ENCODE results near the gene KLHDC7B. TPM values are rescaled to one million over a fixed set of nuclear protein-coding genes. Genes with fewer than 3 reads are reported as not detected.

The KLHDC7B gene
- polyA plus RNA-seq, result 0.08 TPM in 1 of 2 replicates, not detected in the other

DNA sequence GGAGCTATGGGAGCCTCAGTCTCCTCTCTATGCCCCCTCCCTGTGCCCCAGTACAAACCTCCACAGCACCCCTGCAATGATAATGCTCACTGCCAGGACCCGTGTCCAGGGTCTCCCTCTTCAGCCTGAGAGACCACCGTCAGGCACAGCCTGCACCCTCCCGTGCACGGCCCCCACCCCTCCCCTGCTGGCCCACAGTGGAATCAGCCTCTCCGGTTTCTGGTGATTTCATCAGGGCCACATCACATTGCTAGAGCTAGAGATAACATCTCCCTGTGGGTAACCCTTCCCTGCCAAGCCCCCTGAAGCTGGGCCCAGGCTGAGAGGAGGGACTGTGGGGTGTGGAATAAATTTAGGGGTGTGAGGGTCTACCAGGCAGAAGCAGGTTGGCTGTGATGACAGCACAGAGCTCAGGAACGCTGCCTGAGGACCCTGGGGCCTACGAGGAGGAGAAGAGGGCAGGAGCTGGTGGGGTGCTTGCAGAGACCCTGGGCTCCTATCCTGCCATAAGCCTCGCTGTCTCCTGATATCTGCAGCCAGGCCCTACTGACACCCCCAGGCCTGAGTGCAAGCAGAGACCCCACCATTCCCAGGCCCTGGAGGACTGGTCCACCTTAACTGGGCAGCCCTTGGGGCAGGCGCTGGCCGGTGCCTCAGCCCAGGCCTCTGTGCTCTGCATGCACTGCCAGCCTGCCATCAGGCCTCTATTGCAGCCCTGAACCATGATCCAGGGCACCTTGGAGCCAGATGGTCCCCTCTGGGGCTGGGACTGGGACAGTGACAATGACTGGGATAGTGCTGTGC lies at the start of gene KLHDC7B:
KLHDC7B (plus strand) TSS at position 378 of the 804 bp plus-strand sequence; CDS start at position 723, 345 bp downstream.

DNA sequence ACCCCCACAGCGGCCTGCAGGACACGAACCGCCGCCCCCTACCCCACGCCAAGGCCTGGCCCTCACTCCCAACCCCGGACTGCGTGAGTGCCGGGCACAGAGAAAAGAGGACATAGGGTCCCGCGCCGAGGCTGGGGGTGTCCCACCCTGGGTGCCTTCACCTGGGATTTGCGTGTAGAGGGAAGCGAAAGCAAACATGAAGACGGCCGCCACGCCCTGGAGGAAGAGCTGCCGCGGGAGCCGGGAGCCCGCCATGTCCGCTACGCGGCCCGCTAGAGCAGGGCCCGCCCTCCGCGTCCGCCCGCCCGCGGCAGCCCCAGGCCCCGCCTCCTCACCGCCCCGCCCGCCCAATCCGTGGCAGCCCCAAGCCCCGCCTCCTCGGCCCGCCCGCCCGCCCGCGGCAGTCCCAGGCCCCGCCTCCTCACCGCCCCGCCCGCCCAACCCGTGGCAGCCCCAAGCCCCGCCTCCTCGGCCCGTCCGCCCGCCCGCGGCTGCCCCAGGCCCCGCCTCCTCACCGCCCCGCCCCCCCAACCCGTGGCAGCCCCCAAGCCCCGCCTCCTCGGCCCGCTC lies 38.2 kb upstream of the KLHDC7B start, which contains the start of gene LMF2:
LMF2 (minus strand) TSS at position 282 of the 570 bp plus-strand sequence; CDS start at position 255, 27 bp downstream.

DNA sequence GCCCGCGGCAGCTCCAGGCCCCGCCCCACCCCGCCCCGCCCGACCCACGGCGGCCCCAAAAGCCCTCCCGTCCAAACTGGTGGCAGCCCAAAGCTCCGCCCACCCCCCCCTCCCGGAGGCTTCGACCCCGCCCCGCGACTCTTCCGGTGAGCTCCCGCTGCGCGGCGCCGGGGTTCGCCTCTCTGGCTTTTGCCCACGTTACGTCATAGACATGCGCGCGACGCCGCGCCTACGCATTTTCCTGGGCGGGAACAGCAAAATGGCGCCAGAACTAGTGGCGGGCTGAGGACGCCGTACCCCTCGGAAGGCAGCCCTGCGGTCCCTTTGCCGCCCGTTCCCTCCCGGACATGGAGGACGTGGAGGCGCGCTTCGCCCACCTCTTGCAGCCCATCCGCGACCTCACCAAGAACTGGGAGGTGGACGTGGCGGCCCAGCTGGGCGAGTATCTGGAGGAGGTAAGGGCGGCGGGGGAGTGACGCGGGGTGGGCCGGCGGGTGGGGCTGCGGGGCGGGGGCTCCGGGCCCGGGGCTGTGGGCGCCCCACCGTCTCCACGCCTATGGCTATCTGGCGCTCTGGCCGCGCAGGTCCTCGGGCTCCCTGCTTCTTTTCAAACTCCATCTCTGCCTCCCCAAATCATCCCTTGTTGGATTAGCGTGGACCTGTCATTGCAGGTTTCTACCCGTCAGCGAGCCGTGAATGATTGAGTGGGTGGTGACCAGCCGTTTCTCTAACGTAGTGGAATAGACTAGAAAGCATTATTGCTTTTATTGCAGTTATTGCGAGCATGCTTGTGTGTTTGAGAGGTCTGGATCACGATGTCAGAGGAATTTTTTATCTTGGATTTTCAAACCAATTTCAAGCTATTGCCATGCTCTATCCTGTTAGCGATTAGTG lies 37.5 kb upstream of the KLHDC7B start, which contains the start of gene NCAPH2:
NCAPH2 (plus strand) TSS at position 234 of the 894 bp plus-strand sequence; CDS start at position 348, 114 bp downstream.

DNA sequence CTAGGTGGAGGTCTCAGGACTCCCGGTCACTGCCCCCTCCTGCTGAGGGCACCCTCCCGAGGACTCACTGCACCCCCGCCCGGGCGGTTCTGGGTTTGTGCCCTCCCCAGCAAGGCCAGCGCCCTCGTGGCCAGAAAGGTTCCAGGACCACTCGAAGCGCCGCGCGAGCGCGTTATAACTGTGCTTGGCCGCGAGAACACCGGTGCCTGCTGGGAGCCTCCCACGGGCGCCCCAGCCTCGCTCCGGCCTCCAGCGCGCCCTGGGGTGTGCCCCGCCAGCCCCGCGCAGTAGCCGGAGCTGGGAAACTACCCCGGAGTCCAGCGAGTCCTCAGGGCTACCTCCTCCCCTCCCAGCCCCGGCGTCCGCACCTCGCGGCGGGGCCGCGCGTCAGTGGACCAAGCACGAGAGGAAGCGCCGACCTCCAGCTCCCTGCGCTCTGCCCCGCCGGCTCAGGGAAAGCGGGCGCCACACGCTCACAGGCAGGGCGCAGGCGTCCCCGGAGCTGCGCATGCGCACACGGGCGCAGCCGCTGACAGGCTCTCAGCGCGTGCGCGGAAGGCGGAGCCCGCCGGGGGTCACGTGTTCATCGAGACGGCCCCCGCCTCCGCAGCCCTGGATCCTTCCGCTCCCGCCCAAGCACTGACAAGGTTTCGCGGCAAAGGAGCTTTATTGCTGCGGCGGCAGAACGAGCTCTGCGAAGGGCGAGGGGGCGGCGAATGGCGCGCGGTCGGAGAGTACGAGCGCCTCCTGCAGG lies 20.4 kb upstream of the KLHDC7B start, which contains the start of gene SCO2:
SCO2 (minus strand) TSS at position 495 of the 754 bp plus-strand sequence. CDS start 1,187 bp downstream, outside the sequence.

DNA sequence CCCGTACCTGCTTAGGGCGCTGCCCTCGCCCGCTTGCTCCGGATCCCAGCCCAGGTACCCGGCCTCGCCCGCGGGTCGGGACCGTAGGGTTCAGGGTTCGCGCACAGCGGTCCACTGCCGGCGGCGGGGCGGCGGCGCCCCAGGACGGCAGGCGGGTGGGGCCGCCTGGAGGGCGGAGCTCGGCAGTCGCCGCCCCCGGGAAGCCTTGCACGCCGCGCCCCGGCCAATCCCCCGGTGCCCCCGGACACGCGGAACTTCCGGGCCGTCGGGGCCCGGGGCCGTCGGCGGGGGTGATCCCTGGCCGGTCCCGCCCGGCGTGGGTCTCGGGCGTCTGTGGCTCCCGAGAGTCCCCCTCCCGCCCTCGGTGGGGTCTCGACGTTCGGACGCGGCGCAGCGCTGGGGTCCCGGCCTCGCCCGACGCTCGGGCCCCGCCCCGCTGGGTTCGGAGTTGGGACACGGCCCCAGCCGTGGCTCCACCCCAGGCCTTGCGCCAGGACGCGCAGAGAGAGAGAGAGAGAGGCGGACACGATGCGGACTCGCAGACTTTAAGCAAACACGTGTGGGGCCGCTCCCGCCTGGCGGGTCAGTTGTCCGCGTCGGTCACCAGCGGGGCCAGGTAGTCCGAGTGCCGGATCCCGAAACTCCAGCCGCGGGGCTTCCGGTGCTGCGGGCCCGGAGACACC lies 15.7 kb upstream of the KLHDC7B start, which contains the start of gene TYMP:
TYMP (minus strand) TSS at position 116 of the 683 bp plus-strand sequence. CDS start 303 bp downstream, outside the sequence.

DNA sequence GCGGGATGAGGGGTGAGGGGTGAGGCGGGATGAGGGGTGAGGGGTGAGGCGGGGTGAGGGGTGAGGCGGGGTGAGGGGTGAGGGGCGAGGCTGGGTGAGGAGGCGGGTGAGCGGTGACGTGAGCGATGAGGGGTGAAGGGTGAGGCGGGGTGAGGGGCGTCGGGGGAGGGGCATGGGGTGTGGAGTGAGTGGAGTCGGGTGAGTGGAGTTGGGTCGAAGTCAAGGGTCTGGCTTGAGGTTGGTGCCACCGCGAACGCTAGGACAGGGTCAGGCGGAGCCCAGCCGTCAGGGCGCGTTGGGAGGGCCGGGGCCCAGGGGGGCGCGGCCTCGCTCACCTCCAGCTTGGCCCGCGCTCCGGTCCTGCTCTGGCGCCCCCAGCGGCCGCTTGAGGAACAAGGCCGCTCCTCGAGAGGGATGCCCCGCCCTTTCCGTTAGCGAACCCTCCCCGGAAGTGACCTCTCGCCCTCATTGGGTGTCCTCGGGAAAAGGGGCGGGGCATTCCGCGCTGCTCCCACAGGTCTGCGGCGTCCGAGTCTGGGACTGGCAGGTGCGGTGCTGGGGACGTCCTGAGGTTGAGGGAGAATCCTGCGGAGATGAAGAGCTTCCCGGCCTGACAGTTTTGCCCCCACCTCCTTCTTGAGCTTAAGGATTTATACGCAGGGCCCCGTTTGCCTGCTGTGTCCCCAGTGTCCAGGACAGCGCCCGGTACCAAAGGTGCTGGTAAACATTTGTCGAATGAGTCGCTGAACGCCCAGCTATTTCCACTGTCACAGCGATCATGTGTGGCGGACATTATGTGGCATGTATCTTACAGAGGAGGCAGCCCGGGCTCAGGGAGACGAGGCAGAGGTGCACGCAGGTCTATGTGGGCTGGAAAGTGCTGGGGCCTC lies 17.1 kb downstream of the KLHDC7B start, which contains the start of gene SYCE3:
SYCE3 (minus strand) TSS at position 397 of the 890 bp plus-strand sequence. CDS start 6,514 bp downstream, outside the sequence.

DNA sequence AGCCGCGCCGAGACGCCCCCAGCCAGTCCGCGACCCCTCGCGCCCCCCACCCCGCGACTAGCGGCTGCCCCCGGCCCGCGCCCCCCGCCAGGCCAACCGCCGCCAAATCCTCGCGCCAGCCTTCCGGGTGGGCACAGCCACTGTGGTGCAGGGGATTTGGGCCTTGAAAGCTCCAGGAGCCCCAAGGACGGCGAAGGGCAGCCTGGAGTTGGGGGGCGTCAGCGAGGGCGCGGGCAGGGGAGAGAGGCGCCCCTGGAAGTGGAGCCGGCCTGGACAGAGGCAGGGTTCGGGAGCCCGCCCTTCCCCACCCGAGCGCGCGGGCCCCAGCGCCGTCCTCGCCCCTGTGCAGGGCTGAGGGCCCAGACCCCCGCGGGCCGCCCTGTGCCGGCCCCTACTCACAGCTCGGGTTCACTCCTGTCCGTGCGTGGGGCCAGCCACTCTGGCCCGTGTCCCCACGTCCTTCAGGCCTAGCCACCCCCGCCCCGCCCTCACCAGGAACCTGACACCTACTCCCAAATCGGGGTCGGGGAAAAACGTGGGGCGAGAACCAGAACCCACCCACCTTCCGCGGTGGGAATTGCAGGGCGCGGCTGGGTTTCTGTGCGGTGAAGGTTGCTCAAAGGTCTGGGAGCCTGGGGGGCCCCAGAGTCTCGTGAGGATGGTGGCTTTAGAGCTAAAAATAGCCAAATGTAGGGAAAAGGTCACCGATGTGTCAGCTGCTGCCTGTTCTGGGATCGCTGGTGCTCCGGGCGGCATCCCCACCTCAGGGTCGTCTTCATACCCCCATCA lies 32.5 kb downstream of the KLHDC7B start, which contains the start of gene CPT1B:
CPT1B (minus strand) TSS at position 441 of the 789 bp plus-strand sequence. CDS start 512 bp downstream, outside the sequence.

DNA sequence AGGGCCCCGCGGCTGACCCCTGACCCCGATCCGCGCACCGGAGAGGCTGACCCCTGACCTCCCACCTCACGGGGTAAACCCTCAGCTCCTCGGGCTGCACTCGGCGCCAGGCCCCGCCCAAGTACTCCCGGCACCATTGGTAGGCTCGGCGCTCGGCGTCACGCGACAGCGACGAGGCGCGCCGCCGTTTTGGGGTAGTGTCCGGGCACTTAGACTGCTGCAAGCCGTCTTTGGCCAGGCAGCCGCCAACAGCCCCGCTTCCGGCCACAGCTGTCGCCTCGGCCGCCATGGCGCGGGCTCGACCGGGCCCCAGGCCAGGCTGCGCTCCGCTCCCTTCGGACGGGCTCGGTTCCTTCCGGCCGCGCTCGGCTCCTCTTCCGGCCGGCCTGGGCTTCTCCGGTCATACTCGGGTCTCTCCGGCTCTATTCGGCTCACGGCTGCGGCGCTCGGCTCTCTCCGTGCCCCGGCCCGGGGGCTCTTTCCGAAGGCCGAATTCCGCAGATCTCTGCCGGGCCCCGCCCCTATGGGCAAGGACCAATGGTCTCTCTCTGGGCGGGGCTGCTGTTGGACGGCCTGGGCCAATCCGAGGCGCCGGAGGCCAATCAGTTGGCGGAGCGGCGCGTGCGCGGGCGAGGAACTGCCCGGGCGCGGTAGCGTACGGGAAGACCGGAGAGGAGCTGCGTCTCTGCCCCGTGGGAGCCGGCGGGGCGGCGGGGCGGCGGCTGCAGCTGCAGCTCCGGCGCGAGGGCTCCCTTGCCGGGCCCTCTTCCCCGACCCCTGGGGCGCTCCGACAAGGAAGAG lies 37.0 kb downstream of the KLHDC7B start, which contains the start of gene CHKB:
CHKB (minus strand) TSS at position 357 of the 801 bp plus-strand sequence; CDS start at position 289, 68 bp downstream.

DNA sequence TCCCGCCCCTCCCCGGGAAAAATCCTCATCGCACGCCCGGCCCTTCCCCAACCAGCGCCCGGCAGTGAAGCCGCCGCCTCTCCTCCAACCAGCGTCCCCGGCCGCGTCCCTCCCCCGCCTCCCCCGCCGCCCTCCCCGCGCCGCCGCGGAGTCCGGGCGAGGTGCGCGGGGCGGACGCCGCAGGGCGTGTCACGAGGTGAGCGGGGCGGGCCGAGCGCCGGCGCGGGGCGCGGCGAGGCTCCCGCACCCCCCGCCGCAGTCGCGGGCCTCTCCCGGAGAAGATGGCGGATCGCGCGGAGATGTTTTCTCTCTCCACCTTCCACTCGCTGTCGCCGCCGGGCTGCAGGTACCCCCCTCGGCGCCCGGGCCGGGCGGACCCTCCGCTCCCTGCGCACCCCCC lies 54.8 kb downstream of the KLHDC7B start, which contains the start of gene MAPK8IP2:
MAPK8IP2 (plus strand) TSS at position 256 of the 400 bp plus-strand sequence; CDS start at position 282, 26 bp downstream.

Other genes with a start within 250 kb of the KLHDC7B start
- gene PLXNB2, start 238.3 kb upstream of the KLHDC7B start, polyA plus RNA-seq, result 0.84 and 0.95 TPM in 2 replicates
- 1.9 and 2.6 TPM in 2 replicates for gene DENND6B, start 218.9 kb upstream of the KLHDC7B start, polyA plus RNA-seq
- 1.7 and 2.1 TPM in 2 replicates for gene PPP6R2, start 202.6 kb upstream of the KLHDC7B start, polyA plus RNA-seq
- gene SBF1, start 70.9 kb upstream of the KLHDC7B start, polyA plus RNA-seq, result 0.35 and 0.56 TPM in 2 replicates
- not detected in 2 replicates for gene ADM2, start 64.4 kb upstream of the KLHDC7B start, polyA plus RNA-seq
- not detected in 2 replicates for gene MIOX, start 59.0 kb upstream of the KLHDC7B start, polyA plus RNA-seq
- 0.59 and 1.1 TPM in 2 replicates for gene LMF2, start 38.2 kb upstream of the KLHDC7B start, polyA plus RNA-seq
- 3.5 and 3.7 TPM in 2 replicates for gene NCAPH2, start 37.7 kb upstream of the KLHDC7B start, polyA plus RNA-seq
- not detected in 2 replicates for gene SCO2, start 20.3 kb upstream of the KLHDC7B start, polyA plus RNA-seq
- gene TYMP, start 15.9 kb upstream of the KLHDC7B start, polyA plus RNA-seq, result not detected in 2 replicates
- gene SYCE3, start 17.0 kb downstream of the KLHDC7B start, polyA plus RNA-seq, result 30.9 and 43.1 TPM in 2 replicates
- 0.88 and 1.2 TPM in 2 replicates for gene CPT1B, start 32.5 kb downstream of the KLHDC7B start, polyA plus RNA-seq
- gene CHKB, start 37.0 kb downstream of the KLHDC7B start, polyA plus RNA-seq, result 23.5 and 35.9 TPM in 2 replicates
- 5.1 and 5.8 TPM in 2 replicates for gene MAPK8IP2, start 54.9 kb downstream of the KLHDC7B start, polyA plus RNA-seq
- 1.0 and 5.5 TPM in 2 replicates for gene ARSA, start 82.3 kb downstream of the KLHDC7B start, polyA plus RNA-seq
- gene SHANK3, start 126.9 kb downstream of the KLHDC7B start, polyA plus RNA-seq, result 0.43 and 0.65 TPM in 2 replicates
- gene ACR, start 192.3 kb downstream of the KLHDC7B start, polyA plus RNA-seq, result not detected in 2 replicates
- gene RABL2B, start 237.7 kb downstream of the KLHDC7B start, polyA plus RNA-seq, result 4.6 and 10.8 TPM in 2 replicates